Neuronal stem cell (in vitro differentiated cells): ENCODE data around the gene ANKRD22.
A peak's percentile ranks its signal among the peaks of the same experiment; 100 is the strongest.

ENCODE experiments used
- DNase-seq: peaks from one replicate; pipeline ENCODE4 v3.0.0-alpha.2; 2013; ENCODE audit warnings: low spot score
- H2AFZ ChIP-seq: one replicate; pipeline ENCODE4 v1.6.1; 2013; ENCODE audit warnings: mild to moderate bottlenecking, low read length, inconsistent platforms
- H2AK5ac ChIP-seq: 2 replicates; pipeline ENCODE4 v1.6.1; 2013; ENCODE audit warnings: low read depth, mild to moderate bottlenecking, inconsistent platforms, low read length, moderate library complexity, mixed read lengths
- H2BK120ac ChIP-seq: 2 replicates; pipeline ENCODE4 v1.6.1; 2013; ENCODE audit warnings: low read depth, mild to moderate bottlenecking, inconsistent platforms, low read length, moderate library complexity, mixed read lengths
- H2BK12ac ChIP-seq: one replicate; pipeline ENCODE4 v1.6.1; 2013; ENCODE audit warnings: low read length, inconsistent platforms
- H2BK15ac ChIP-seq: 2 replicates; pipeline ENCODE4 v1.6.1; 2013; ENCODE audit warnings: mild to moderate bottlenecking, low read length, inconsistent platforms, mixed read lengths
- H2BK5ac ChIP-seq: one replicate; pipeline ENCODE4 v1.6.1; 2013; ENCODE audit warnings: inconsistent platforms, mild to moderate bottlenecking, low read length, moderate library complexity
- H3K14ac ChIP-seq: one replicate; pipeline ENCODE4 v1.6.1; 2013; ENCODE audit warnings: low read length, inconsistent platforms
- H3K18ac ChIP-seq: 2 replicates; pipeline ENCODE4 v1.6.1; 2013; ENCODE audit warnings: low read length, inconsistent platforms
- H3K23ac ChIP-seq: 2 replicates; pipeline ENCODE4 v1.6.1; 2013; ENCODE audit warnings: low read depth, mild to moderate bottlenecking, mixed read lengths, low read length, inconsistent platforms; ENCODE audit not compliant: poor library complexity
- H3K27ac ChIP-seq: replicated peaks from 3 replicates; pipeline ENCODE4 v1.5.1; 2013; ENCODE audit warnings: low read length, inconsistent platforms
- H3K27me3 ChIP-seq, 3 experiments: 2 replicates each; pipeline ENCODE4 v1.6.1; 2013; ENCODE audit warnings: low read length in 3 of 3, mild to moderate bottlenecking in 2 of 3, inconsistent platforms in 1 of 3, low read depth in 1 of 3, mixed read lengths in 1 of 3, moderate library complexity in 1 of 3; ENCODE audit not compliant: control insufficient read depth in 3 of 3, insufficient read depth in 3 of 3
- H3K36me3 ChIP-seq, 2 donors: replicated peaks in 1 of 2; 2 replicates each; pipeline ENCODE4 v1.6.1; 2013; ENCODE audit warnings: low read length in 2 of 2; ENCODE audit not compliant: control insufficient read depth in 2 of 2, insufficient read depth in 2 of 2
- H3K4ac ChIP-seq: 2 replicates; pipeline ENCODE4 v1.6.1; 2013; ENCODE audit warnings: inconsistent platforms, mild to moderate bottlenecking, low read length, moderate library complexity
- H3K4me1 ChIP-seq, 2 donors: 1 replicate in 1 of 2; 2 replicates in 1 of 2; pipeline ENCODE4 v1.6.1; 2013; ENCODE audit warnings: low read length in 2 of 2, low read depth in 1 of 2; ENCODE audit not compliant: control insufficient read depth in 2 of 2, insufficient read depth in 1 of 2
- H3K4me2 ChIP-seq: one replicate; pipeline ENCODE4 v1.6.1; 2013; ENCODE audit warnings: mild to moderate bottlenecking, low read length, inconsistent platforms; ENCODE audit not compliant: insufficient read depth, poor library complexity, severe bottlenecking
- H3K4me3 ChIP-seq, 2 donors: 2 replicates each; pipeline ENCODE4 v1.5.1; 2013; ENCODE audit warnings: low read length in 2 of 2, mild to moderate bottlenecking in 2 of 2, inconsistent platforms in 1 of 2, moderate library complexity in 1 of 2
- H3K79me1 ChIP-seq: one replicate; pipeline ENCODE4 v1.6.1; 2013; ENCODE audit warnings: low read depth, mild to moderate bottlenecking, inconsistent platforms, low read length, moderate library complexity
- H3K9ac ChIP-seq: one replicate; pipeline ENCODE4 v1.6.1; 2013; ENCODE audit warnings: mild to moderate bottlenecking, low read depth, low read length, inconsistent platforms; ENCODE audit not compliant: poor library complexity
- H3K9me3 ChIP-seq, 2 donors: replicated peaks in 1 of 2; 2 replicates each; pipeline versions ENCODE3 to v1.6.1; 2013; ENCODE audit warnings: low read length in 2 of 2, mild to moderate bottlenecking in 2 of 2, inconsistent platforms in 1 of 2, low read depth in 1 of 2, mixed read lengths in 1 of 2, moderate library complexity in 1 of 2; ENCODE audit not compliant: control insufficient read depth in 2 of 2, insufficient read depth in 1 of 2
- H4K8ac ChIP-seq: one replicate; pipeline ENCODE4 v1.6.1; 2013; ENCODE audit warnings: low read depth, mild to moderate bottlenecking, inconsistent platforms, low read length, moderate library complexity
- H4K91ac ChIP-seq: one replicate; pipeline ENCODE4 v1.6.1; 2013; ENCODE audit warnings: low read length, low read depth, mild to moderate bottlenecking, inconsistent platforms; ENCODE audit not compliant: poor library complexity
- WGBS, 2 donors: extraction: QIAGEN DNeasy Blood & Tissue Kit; methylation state at CpG; one replicate each; pipeline ENCODE4 v1.1.7; 2013; ENCODE audit warnings: missing lambda C conversion rate in 2 of 2, mixed read lengths in 1 of 2; ENCODE audit not compliant: insufficient read length in 2 of 2, insufficient replicate concordance in 1 of 2; ENCODE audit errors: extremely low coverage in 2 of 2; 5-methylcytosine and 5-hydroxymethylcytosine counted together

Gene ANKRD22

DNA sequence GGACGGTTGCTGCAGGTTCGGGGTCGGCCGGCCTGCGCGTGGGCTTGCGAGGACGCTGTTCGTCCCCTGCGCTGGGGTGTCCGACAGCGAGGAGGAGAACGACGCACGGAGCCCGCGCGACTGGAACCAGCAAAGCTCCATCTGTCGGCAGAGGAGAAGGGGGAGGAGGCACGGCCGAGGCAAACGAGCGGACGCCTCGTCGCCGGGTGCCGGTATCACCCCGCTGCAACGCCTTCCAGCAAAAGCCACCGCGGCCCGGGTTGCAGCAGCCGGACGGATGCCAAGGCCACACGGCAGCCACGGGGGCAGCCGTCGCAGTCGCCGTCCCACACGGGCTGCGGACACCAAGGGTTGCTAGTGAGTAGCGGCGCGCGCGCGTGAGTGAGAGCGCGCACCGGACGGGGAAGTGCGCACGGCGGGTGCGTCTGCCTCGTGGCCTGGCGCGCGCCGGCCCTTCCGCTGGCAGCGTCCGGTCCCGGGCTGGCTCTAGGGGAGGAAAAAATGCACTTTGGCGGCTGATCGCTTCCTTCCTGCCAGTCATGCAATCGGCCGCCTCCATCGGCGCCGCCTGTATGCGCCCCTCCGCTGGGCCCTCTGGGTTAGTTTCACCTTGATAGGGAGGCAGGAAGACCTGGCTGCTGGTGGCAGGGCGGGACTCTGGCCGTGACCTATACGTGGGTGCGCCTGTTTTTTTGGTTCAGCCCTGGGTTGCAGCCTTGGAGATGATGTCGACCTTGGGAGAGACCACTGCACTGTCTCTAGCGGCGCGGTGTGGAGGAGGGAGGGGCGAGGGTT lies 28.8 kb upstream of the ANKRD22 start:
- Histone ChIP-seq H3K27me3 (peaks cover 0 to 29% (median 12%) of the 10 kb centered on the region in 3 experiments), H3K9ac (peak overlapping the region; percentile 93), H4K8ac (no peak overlapping the region), H3K4ac (no peak overlapping the region), H2BK120ac (no peak overlapping the region), H4K91ac (no peak overlapping the region), H3K9me3 (no peaks in the 10 kb centered on the region), H3K4me1 (peaks cover 1 to 4% of the 10 kb centered on the region in 2 donors), H3K36me3 (no peaks in the 10 kb centered on the region), H2AK5ac (no peak overlapping the region), H3K27ac (no peak overlapping the region), H3K4me2 (peak overlapping the region; percentile 99), H3K4me3 (peak overlapping the region; percentile 55 to 95), H3K79me1 (no peaks in the 10 kb centered on the region), H3K18ac (peak overlapping the region; percentile 96), H2BK12ac (no peak overlapping the region), H2BK5ac (no peak overlapping the region), H3K14ac (peak overlapping the region; percentile 95), H3K23ac (peak overlapping the region; percentile 44), H2AFZ (peak overlapping the region; percentile 93), H2BK15ac (peak overlapping the region; percentile 22)
- peak; percentile 62 for DNase-seq
- no CpG with 5 or more reads among the region's 84 CpGs for WGBS, 2 donors

GRCh38 chr10:88879534-88880281 lies 28.1 kb upstream of the ANKRD22 start, which contains the start of gene STAMBPL1:
Gene STAMBPL1 (plus strand): TSS chr10:88880245. CDS start chr10:88901709, 21,464 bp downstream.
- H3K23ac ChIP-seq, result peak within 1 kb of the TSS; percentile 44
- H3K4me1 ChIP-seq, result peaks cover 1 to 4% of the 10 kb centered on the region in 2 donors
- H3K27ac ChIP-seq, result no peak within 1 kb of the TSS

GRCh38 chr10:88877298-88877697 lies 25.7 kb upstream of the ANKRD22 start:
- Histone ChIP-seq H3K14ac (no peak overlapping the region), H2BK5ac (no peak overlapping the region), H2BK15ac (no peak overlapping the region), H2BK12ac (no peak overlapping the region), H2BK120ac (no peak overlapping the region), H3K4me3 (no peak overlapping the region), H3K4me1 (peaks cover 1 to 4% of the 10 kb centered on the region in 2 donors), H3K79me1 (no peaks in the 10 kb centered on the region), H3K18ac (no peak overlapping the region), H2AK5ac (no peak overlapping the region), H3K27me3 (peaks cover 0 to 41% (median 12%) of the 10 kb centered on the region in 3 experiments), H3K4ac (no peak overlapping the region), H3K23ac (no peak overlapping the region), H3K9me3 (no peaks in the 10 kb centered on the region), H3K4me2 (no peak overlapping the region), H4K91ac (no peak overlapping the region), H2AFZ (no peak overlapping the region), H3K36me3 (no peaks in the 10 kb centered on the region), H3K9ac (no peak overlapping the region), H4K8ac (no peak overlapping the region), H3K27ac (no peak overlapping the region)
- no CpG with 5 or more reads among the region's 6 CpGs for WGBS, 2 donors
- DNase-seq, result no peak

More at GRCh38 chr10:88879534-88880281, 28.1 kb upstream of the ANKRD22 start, which contains the start of gene STAMBPL1:
- no peak within 1 kb of the TSS for H2BK5ac ChIP-seq
- no peak within 1 kb of the TSS for H4K91ac ChIP-seq
- no peak within 1 kb of the TSS for H2BK120ac ChIP-seq
- no peaks in the 10 kb centered on the region for H3K79me1 ChIP-seq
- peak within 1 kb of the TSS; percentile 93 for H3K9ac ChIP-seq
- H2AK5ac ChIP-seq, result no peak within 1 kb of the TSS
- H2BK12ac ChIP-seq, result no peak within 1 kb of the TSS
- H4K8ac ChIP-seq, result no peak within 1 kb of the TSS
- H2BK15ac ChIP-seq, result peak within 1 kb of the TSS; percentile 22
- peak within 1 kb of the TSS; percentile 93 for H2AFZ ChIP-seq
- no peak within 1 kb of the TSS for H3K4ac ChIP-seq
- H3K27me3 ChIP-seq, result peaks cover 0 to 34% (median 12%) of the 10 kb centered on the region in 3 experiments
- no peak for DNase-seq
- no CpG with 5 or more reads among the region's 26 CpGs for WGBS, 2 donors
- H3K9me3 ChIP-seq, result no peaks in the 10 kb centered on the region
- peak within 1 kb of the TSS; percentile 55 to 95 for H3K4me3 ChIP-seq
- peak within 1 kb of the TSS; percentile 96 for H3K18ac ChIP-seq
- H3K14ac ChIP-seq, result peak within 1 kb of the TSS; percentile 95
- H3K4me2 ChIP-seq, result peak within 1 kb of the TSS; percentile 99
- H3K36me3 ChIP-seq, result no peaks in the 10 kb centered on the region

- no peak overlapping the region for H2AK5ac ChIP-seq
- H3K79me1 ChIP-seq, result no peaks in the 10 kb centered on the region
- H3K4me3 ChIP-seq, result no peak overlapping the region
Observed at GRCh38 chr10:88875081-88875480, 23.4 kb upstream of the ANKRD22 start.

More at GRCh38 chr10:88875081-88875480, 23.4 kb upstream of the ANKRD22 start:
- Histone ChIP-seq H3K23ac (no peak overlapping the region), H2AFZ (no peak overlapping the region), H3K27ac (no peak overlapping the region), H2BK120ac (no peak overlapping the region), H3K18ac (no peak overlapping the region), H3K36me3 (no peaks in the 10 kb centered on the region), H2BK12ac (no peak overlapping the region), H4K91ac (no peak overlapping the region), H2BK5ac (no peak overlapping the region), H3K14ac (no peak overlapping the region), H3K9ac (no peak overlapping the region), H3K27me3 (peaks cover 0 to 41% (median 12%) of the 10 kb centered on the region in 3 experiments), H3K4me2 (no peak overlapping the region), H2BK15ac (no peak overlapping the region), H4K8ac (no peak overlapping the region), H3K9me3 (no peaks in the 10 kb centered on the region), H3K4me1 (peaks cover 1 to 2% of the 10 kb centered on the region in 2 donors), H3K4ac (no peak overlapping the region)
- DNase-seq, result no peak
